Endothelial cell of umbilical vein (primary cell): ENCODE measurements around the gene SYTL2. TPM values are rescaled to one million over a fixed set of nuclear protein-coding genes. Genes with fewer than 3 reads are reported as not detected.
A peak's percentile ranks its signal among the peaks of the same experiment; 100 is the strongest.

ENCODE experiments used
- BruUV-seq: library from RNA; stranded (reverse); fragments of 400-500 nt; replicated peaks from 2 replicates; lab custom pipeline; 2021; lab: Mats Ljungman, UMichigan
- CTCF ChIA-PET: fragments of 300-600, 350-600 bp; sonication (Branson Sonifier 250); formaldehyde crosslinking; loops from one replicate; lab custom pipeline; 2021; ENCODE audit warnings: antibody characterized with exemption, inconsistent platforms; lab: Charles Lee
- POLR2A ChIA-PET: fragments of 300-600, 350-600 bp; sonication (Branson Sonifier 250); formaldehyde crosslinking; loops from one replicate; lab custom pipeline; 2021; ENCODE audit warnings: antibody characterized with exemption, inconsistent platforms; lab: Charles Lee
- DNase-seq: peaks from one replicate; pipeline ENCODE4 v3.0.0-alpha.2; 2011; ENCODE audit warnings: low read depth, low spot score
- FAIRE-seq: peaks from 2 replicates; lab custom pipeline; 2011; peaks lifted over from hg19 to GRCh38; lab: Jason Lieb, UNC
- H2AFZ ChIP-seq: 2 replicates; pipeline ENCODE4 v1.6.0; 2012; ENCODE audit warnings: low read depth, low read length, control low read depth, inconsistent platforms
- H3K27ac ChIP-seq: 2 replicates; pipeline ENCODE4 v1.5.1; 2011; ENCODE audit warnings: low read depth, mild to moderate bottlenecking, control low read depth, low read length, moderate library complexity; ENCODE audit not compliant: insufficient read depth
- H3K27me3 ChIP-seq, 2 experiments: 2 replicates each; pipeline versions ENCODE4 v1.6.0 to v1.6.1; 2011; ENCODE audit warnings: low read length in 2 of 2, mixed read lengths in 1 of 2; ENCODE audit not compliant: control insufficient read depth in 2 of 2, insufficient read depth in 2 of 2
- H3K36me3 ChIP-seq, 2 experiments: 2 replicates in 1 of 2; 3 replicates in 1 of 2; pipeline ENCODE4 v1.5.1; 2011; ENCODE audit warnings: low read length in 2 of 2, mild to moderate bottlenecking in 1 of 2, moderate library complexity in 1 of 2; ENCODE audit not compliant: control insufficient read depth in 2 of 2, insufficient read depth in 2 of 2; ENCODE audit errors: extremely low read depth in 1 of 2
- H3K4me1 ChIP-seq: 3 replicates; pipeline ENCODE4 v1.5.1; 2011; ENCODE audit warnings: mild to moderate bottlenecking, low read length; ENCODE audit not compliant: control insufficient read depth, insufficient read depth; ENCODE audit errors: extremely low read depth
- H3K4me2 ChIP-seq: 2 replicates; pipeline ENCODE4 v1.6.1; 2011; ENCODE audit warnings: low read length, control low read depth, mixed read lengths; ENCODE audit not compliant: insufficient read depth
- H3K4me3 ChIP-seq, 3 experiments: fragments of 200-600 bp in 1 of 3; sonication (generic), shearing (Covaris generic) in 1 of 3; replicated peaks in 1 of 3; 2 replicates each; pipeline ENCODE4 v1.5.1; 2011 to 2016; ENCODE audit warnings: control low read depth in 3 of 3, low read length in 3 of 3, mild to moderate bottlenecking in 2 of 3, inconsistent platforms in 1 of 3, low read depth in 1 of 3, moderate library complexity in 1 of 3; ENCODE audit not compliant: insufficient read depth in 1 of 3
- H3K79me2 ChIP-seq: 2 replicates; pipeline ENCODE4 v1.6.0; 2012; ENCODE audit warnings: low read length, inconsistent platforms; ENCODE audit not compliant: control insufficient read depth, insufficient read depth
- H3K9ac ChIP-seq: replicated peaks from 2 replicates; pipeline ENCODE3; 2011; ENCODE audit warnings: low read length, control low read depth; ENCODE audit not compliant: insufficient read depth; ENCODE audit errors: extremely low read depth
- H3K9me1 ChIP-seq: replicated peaks from 3 replicates; pipeline ENCODE4 v1.6.0; 2011; ENCODE audit warnings: mild to moderate bottlenecking, low read length; ENCODE audit not compliant: control insufficient read depth, insufficient read depth; ENCODE audit errors: extremely low read depth
- H3K9me3 ChIP-seq: replicated peaks from 2 replicates; pipeline ENCODE4 v1.5.1; 2012; ENCODE audit warnings: low read length, inconsistent platforms; ENCODE audit not compliant: control insufficient read depth, insufficient read depth
- H4K20me1 ChIP-seq: replicated peaks from 2 replicates; pipeline ENCODE3; 2011; ENCODE audit warnings: mild to moderate bottlenecking, low read length; ENCODE audit not compliant: control insufficient read depth, insufficient read depth; ENCODE audit errors: extremely low read depth
- CTCF ChIP-seq, 2 donors: IDR thresholded peaks; 1 replicate in 1 of 2; 2 replicates in 1 of 2; pipeline ENCODE4 v1.5.1; 2011; ENCODE audit warnings: low read length in 2 of 2, mild to moderate bottlenecking in 2 of 2, moderate library complexity in 2 of 2, control low read depth in 1 of 2, inconsistent platforms in 1 of 2, low read depth in 1 of 2; ENCODE audit not compliant: insufficient read depth in 1 of 2; ENCODE audit errors: extremely low read depth in 1 of 2
- JUN ChIP-seq: IDR thresholded peaks from 2 replicates; pipeline ENCODE4 v1.6.1; 2011; ENCODE audit warnings: borderline replicate concordance, low read depth; ENCODE audit not compliant: insufficient read length, insufficient read depth
- dilution Hi-C: fragments of 300-500 bp; cut with MboI; formaldehyde crosslinking; loops from one replicate; pipeline ENCODE4 v1.15.0; 2019; ENCODE audit warnings: low sequenced_read_pairs; ENCODE audit not compliant: extremely low pct_ligation_motif_present
- intact Hi-C: fragments of 100-400 bp; cut with micrococcal nuclease; formaldehyde crosslinking; loops from one replicate; pipeline ENCODE4 v1.10.0; 2022
- polyA plus RNA-seq, 4 experiments: library from polyadenylated mRNA; depleted of rRNA in 3 of 4; stranded (reverse) in 3 of 4; unstranded in 1 of 4; fragments of >200 nt; gene quantifications; 2 replicates each; pipeline versions ENCODE4 v1.2.1 to v1.2.3, GENCODE V29; 2011 to 2012; ENCODE audit warnings: missing spikeins in 1 of 4
- total RNA-seq: library from RNA; stranded (reverse); gene quantifications from 2 replicates; pipeline ENCODE4 v1.2.3, GENCODE V29; 2021

Gene SYTL2
- total and polyA plus RNA-seq, 2 donors (not counting 3 experiments of a cell fraction or from before 2014, with no cell fraction given): 1.4 to 2.4 TPM

- intact Hi-C loops: loop anchor here (1.0 to 10.0 kb wide), 7 partner anchors 15 to 631 kb away; partner anchors contain the start of genes PICALM and TMEM126B
- BruUV-seq: no TSS peak
- dilution Hi-C loops: no loop called here
- peak overlapping the region; percentile 98 for H3K4me2 ChIP-seq
- peaks cover 0 to 17% of the 10 kb centered on the region in 2 experiments for H3K36me3 ChIP-seq
- H3K9me1 ChIP-seq: no peaks in the 10 kb centered on the region
- peaks cover 35% of the 10 kb centered on the region for H3K4me1 ChIP-seq
- H3K4me3 ChIP-seq: peak overlapping the region; percentile 40 to 92 (median 66)
- CTCF ChIA-PET: interaction anchor here (1.3 kb wide), 3 partner anchors 10 to 146 kb away, joined by 4 to 5 read pairs (median 5); partner anchors contain the start of gene TMEM126A
- H3K27me3 ChIP-seq: no peaks in the 10 kb centered on the region
- H2AFZ ChIP-seq: peak overlapping the region; percentile 35
- peak overlapping the region; percentile 94 for H3K9ac ChIP-seq
- H3K9me3 ChIP-seq: no peaks in the 10 kb centered on the region
- TF ChIP-seq JUN (no peak), CTCF (IDR thresholded peaks at IDR 0.05; ENCODE audit: extremely low read depth in 1 of 2, insufficient read depth in 1 of 2, low read depth in 1 of 2, low read length in 2 of 2) (peak in 1 of 2 donors; percentile 47)
- POLR2A ChIA-PET: interaction anchor here (1.0 to 1.5 kb wide), 3 partner anchors 16 to 145 kb away, joined by 3 to 9 read pairs (median 3); partner anchors contain the start of gene TMEM126A
- peaks cover 16% of the 10 kb centered on the region for H4K20me1 ChIP-seq
- peak overlapping the region; percentile 91 for H3K27ac ChIP-seq
- FAIRE-seq (no peak), DNase-seq (peak; percentile 66)
- H3K79me2 ChIP-seq: peaks cover 57% of the 10 kb centered on the region
Observed at GRCh38 chr11:85663753-85664614, 147.0 kb downstream of the SYTL2 start.
